ES-I3 (cell line): ENCODE measurements around the gene FUBP3.
A peak's percentile ranks its signal among the peaks of the same experiment; 100 is the strongest.
"Not testable (repeated sequence)": the region's sequence is repeated elsewhere in the genome, so short reads cannot be mapped to it uniquely, and the experiment has no call there.

Experiments used
- H3K36me3 ChIP-seq: 2 replicates; pipeline ENCODE4 v1.6.1; 2013; ENCODE audit warnings: mild to moderate bottlenecking, low read length, control low read depth, moderate library complexity; ENCODE audit not compliant: insufficient read depth
- H3K4me1 ChIP-seq: 2 replicates; pipeline ENCODE4 v1.6.1; 2013; ENCODE audit warnings: mild to moderate bottlenecking, control low read depth, low read length; ENCODE audit not compliant: insufficient read depth
- H3K9ac ChIP-seq: 2 replicates; pipeline ENCODE4 v1.6.1; 2013; ENCODE audit warnings: low read depth, mild to moderate bottlenecking, low read length, moderate library complexity
- H3K9me3 ChIP-seq: 2 replicates; pipeline ENCODE4 v1.6.1; 2013; ENCODE audit warnings: mild to moderate bottlenecking, low read length, moderate library complexity; ENCODE audit not compliant: control insufficient read depth, insufficient read depth

Gene FUBP3

DNA sequence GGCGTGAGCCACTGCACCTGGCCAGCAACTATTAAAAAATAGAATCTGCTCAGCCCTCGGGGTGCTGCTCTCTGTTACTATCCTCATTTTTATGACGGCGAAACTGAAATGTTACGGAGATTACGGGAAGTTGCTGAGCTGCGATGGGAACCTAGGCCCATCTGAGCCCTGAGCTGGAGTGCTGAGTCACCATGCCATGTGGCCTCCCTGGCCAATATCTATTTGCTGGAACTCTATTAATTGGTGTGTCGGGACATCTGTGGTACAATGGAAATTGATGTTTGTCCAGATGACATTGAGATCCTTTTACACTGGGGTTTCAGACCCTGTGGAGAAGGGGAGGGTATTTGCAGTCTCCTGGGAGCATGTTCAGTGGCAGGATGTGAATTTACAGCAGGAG is 93.1 kb downstream of the FUBP3 start:
- H3K4me1 ChIP-seq, result no peaks in the 10 kb centered on the region
- H3K9ac ChIP-seq, result no peak overlapping the region
- no peaks in the 10 kb centered on the region for H3K9me3 ChIP-seq
- no peaks in the 10 kb centered on the region for H3K36me3 ChIP-seq

DNA sequence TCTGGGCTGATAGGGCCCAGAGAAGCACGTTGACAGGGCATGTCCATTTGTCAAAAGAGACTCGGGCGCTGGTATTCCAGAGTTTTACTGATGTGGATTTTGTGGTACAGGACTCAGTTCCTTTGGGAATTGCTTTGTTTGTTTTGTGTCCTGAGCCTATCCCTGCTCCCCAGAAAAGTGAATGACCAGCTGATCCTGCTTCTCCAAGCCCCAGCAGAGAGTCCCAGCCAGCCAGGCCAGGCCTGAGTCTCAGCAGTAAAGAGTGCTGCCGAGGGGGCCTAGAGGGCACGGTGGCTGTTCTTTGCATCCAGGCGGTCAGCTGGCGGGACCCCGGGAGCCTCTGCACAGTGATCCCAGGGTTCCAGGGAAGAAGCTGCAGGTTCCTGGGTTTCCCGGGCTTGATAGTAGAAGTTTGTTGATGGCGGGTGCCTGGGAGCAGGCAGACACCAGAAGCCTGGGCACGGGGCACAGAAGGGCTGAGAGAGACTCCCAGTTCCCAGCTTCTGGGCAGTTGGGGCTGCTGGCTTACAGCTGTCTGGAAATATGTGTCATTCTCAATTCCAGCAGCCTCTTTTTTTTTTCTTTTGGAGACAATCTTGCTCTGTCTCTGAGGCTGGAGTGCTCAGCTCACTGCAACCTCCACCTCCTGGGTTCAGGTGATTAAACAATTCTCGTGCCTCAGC is 93.7 kb downstream of the FUBP3 start:
- Histone ChIP-seq H3K9ac (no peak overlapping the region), H3K9me3 (no peaks in the 10 kb centered on the region), H3K36me3 (no peaks in the 10 kb centered on the region), H3K4me1 (no peaks in the 10 kb centered on the region)

- Histone ChIP-seq H3K9me3 (no peaks in the 10 kb centered on the region), H3K4me1 (no peaks in the 10 kb centered on the region), H3K36me3 (no peaks in the 10 kb centered on the region), H3K9ac (no peak overlapping the region)
These were observed 96.0 kb downstream of the FUBP3 start for GRCh38 chr9:130675396-130675795.

DNA sequence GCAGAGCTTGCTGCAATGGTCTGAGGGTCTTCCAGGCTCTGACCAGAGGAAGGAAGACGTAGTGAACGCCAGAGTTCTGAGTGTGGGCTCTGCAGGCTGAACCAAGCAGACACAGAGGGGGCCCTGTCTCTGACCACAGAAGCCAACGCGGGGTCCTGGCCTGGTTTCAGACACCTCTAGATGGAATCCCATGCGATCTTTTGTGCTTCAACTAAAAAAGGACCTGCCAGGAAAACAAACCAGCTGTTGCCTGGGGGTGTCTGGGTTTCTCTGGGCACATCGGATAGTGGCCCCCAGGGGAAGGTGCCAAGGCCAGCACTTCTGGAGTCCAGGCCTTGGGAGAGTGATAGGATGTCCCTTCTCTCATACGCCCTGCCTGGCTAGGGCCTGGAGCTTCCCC is 97.9 kb downstream of the FUBP3 start:
- Histone ChIP-seq H3K4me1 (peaks cover 2% of the 10 kb centered on the region; the same call in 1 of the 2 replicates), H3K36me3 (no peaks in the 10 kb centered on the region), H3K9me3 (no peaks in the 10 kb centered on the region), H3K9ac (no peak overlapping the region)

DNA sequence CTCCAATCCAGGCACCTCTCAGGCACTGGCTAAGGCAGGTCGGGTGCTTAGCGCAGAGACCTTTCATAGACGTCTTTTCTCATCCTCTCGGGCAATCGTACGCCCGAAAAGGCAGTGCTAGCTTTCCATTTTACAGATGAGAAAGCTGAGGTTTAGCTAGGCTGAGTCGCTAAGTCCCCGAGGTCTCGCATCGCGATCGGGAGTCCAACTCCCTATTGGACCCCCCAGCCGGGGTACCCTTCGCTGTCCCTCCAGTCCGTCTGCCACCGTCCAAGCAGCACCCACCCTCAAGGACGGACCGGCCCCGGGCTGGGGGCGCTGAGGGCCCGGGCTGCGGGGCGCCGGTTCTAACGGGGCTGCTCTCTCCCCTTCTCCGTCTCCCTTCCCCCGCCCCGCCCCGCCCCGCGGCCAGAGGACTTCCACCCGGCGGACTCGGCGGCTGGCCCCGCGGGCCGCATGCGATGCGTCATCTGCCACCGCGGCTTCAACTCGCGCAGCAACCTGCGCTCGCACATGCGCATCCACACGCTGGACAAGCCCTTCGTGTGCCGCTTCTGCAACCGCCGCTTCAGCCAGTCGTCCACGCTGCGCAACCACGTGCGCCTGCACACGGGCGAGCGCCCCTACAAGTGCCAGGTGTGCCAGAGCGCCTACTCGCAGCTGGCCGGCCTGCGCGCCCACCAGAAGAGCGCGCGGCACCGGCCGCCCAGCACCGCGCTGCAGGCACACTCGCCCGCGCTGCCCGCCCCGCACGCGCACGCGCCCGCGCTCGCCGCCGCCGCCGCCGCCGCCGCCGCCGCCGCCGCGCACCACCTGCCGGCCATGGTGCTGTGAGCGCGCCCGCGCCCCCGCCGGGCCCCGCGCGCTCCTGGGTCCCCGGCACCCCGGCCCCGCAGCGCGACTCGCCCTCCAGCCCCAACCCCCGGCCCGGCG is 101.7 kb downstream of the FUBP3 start:
- Histone ChIP-seq H3K9ac (peak overlapping the region; percentile 73), H3K4me1 (peaks cover 3% of the 10 kb centered on the region; the same call in 1 of the 2 replicates), H3K36me3 (no peaks in the 10 kb centered on the region), H3K9me3 (no peaks in the 10 kb centered on the region; the same call in 1 of the 2 replicates)

DNA sequence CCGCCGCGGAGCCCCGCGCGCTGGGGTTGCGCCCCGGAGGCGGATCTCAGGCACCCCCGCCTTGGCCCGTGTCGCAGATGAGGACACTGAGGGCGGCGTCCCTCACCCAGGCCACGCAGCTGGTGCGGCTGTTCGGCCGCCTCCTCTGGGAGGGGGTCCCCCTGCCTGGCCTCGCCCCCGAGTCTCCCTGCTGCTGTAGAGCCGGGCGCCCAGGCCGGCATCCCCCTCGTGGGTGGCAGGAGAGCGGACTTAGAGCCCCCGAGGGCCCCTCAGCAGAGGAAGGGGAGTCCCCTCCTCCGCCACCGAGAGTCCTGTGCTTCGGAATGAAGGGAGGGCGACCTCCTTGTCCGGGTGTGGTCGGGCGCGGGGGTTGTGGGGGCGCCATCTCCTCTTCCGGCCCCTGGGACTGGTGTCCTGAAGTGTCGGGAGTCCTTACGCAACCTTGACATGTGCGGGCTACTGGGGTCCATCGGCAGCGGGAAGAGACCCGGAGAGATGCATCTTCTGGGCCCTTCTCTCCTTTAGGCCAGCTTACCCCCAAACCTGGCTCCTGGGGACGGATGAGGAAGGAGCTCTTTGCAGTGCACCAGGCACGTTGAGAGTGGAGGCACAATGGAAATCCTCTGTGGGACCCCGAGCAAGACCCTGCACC is 102.5 kb downstream of the FUBP3 start:
- H3K36me3 ChIP-seq, result no peaks in the 10 kb centered on the region
- no peaks in the 10 kb centered on the region; the same call in 1 of the 2 replicates for H3K9me3 ChIP-seq
- peak overlapping the region; percentile 73 for H3K9ac ChIP-seq

DNA sequence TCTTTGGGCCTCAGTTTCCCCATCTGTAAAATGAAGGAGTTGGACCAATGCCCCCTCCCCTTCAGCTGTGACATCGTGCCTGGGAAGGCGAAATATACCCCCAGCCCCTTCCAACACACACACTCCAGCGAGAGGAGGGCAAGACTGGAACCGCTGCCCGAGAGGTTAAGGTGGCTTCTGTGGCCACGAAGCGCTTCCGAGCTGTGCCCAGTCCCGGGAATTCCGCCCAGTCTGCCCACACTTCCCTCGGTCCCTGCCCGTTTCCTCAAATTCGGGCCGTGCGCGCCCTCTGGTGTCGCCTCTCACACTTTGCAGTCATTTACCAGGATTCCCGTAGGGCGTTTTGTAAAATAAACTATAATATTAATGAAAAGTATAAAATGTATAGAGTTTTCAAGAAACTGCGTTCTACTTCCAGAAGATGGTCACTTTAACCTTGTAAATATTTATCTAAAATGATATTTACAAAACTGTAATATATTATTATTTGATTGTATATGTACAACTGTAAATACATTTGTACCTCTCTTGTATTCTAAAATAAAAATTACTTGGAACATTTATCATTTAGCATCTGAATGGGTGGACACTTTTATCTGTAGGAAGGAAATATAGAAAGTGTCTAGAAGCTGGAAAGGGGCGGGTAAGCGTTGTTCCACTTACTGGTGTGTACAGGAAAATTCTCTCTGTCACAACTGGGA is 103.2 kb downstream of the FUBP3 start:
- peaks cover 3% of the 10 kb centered on the region; the same call in 1 of the 2 replicates for H3K4me1 ChIP-seq
- peak overlapping the region; percentile 73; the same call in 1 of the 2 replicates for H3K9ac ChIP-seq
- no peaks in the 10 kb centered on the region; the same call in 1 of the 2 replicates for H3K9me3 ChIP-seq
- no peaks in the 10 kb centered on the region for H3K36me3 ChIP-seq

More for the DNA sequence above, 102.5 kb downstream of the FUBP3 start:
- peaks cover 3% of the 10 kb centered on the region; the same call in 1 of the 2 replicates for H3K4me1 ChIP-seq

DNA sequence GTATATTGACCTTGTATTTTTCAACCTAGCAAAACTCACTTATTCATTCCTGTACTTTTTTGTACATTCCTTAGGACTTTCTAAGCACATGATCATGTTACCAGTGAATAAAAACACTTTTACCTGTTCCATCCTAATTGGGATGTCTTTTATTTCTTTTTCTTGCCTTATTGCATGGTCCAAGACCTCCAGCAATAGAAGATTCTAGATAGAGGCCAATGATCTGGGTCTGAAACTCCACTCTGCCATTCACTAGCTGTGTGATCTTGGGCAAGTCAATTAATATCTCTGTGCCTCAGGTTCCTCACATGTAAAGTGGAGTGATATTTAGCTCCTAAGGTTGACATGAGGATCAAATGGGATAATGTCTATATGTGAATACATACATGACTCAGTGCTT is 105.7 kb downstream of the FUBP3 start:
- Histone ChIP-seq H3K9me3 (no peaks in the 10 kb centered on the region; the same call in 1 of the 2 replicates), H3K4me1 (peaks cover 6% of the 10 kb centered on the region; the same call in 1 of the 2 replicates), H3K36me3 (no peaks in the 10 kb centered on the region), H3K9ac (no peak overlapping the region)

DNA sequence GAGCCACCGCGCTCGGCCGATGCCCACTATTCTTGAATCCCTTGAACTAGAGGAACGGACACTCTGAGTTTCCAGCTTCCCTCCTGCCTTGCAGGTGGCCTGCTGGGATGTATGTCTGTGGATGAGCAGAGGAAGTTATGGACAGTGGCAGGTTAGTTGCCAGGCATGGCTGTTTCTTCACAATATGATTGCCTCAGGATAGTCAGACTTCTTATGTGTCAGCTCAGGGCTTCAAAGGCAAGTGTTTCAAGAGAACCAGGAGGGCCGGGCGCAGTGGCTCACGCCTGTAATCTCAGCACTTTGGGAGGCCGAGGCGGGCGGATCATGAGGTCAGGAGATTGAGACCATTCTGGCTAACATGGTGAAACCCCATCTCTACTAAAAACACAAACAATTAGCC is 106.6 kb downstream of the FUBP3 start:
- H3K9me3 ChIP-seq, H3K4me1 ChIP-seq: not testable (repeated sequence)

GRCh38 chr9:130687615-130688014 is 108.2 kb downstream of the FUBP3 start:
- Histone ChIP-seq H3K4me1 (0 out of 2 replicates have a peak, but pooled peaks cover 4% of the 10 kb centered on the region), H3K36me3 (no peaks in the 10 kb centered on the region), H3K9me3 (no peaks in the 10 kb centered on the region; the same call in 1 of the 2 replicates), H3K9ac (no peak overlapping the region)

More for the DNA sequence above, 106.6 kb downstream of the FUBP3 start:
- H3K9ac ChIP-seq, H3K36me3 ChIP-seq: not testable (repeated sequence)
